Lower lobe of right lung (tissue), 2 donors: Measurements from ENCODE around the gene IQCK. TPM values are rescaled to one million over a fixed set of nuclear protein-coding genes. Genes with fewer than 3 reads are reported as not detected.
A peak's percentile ranks its signal among the peaks of the same experiment; 100 is the strongest.

Experiments
- ATAC-seq, 2 donors: fragments of 200-7000 bp; cut with Tn5 transposase; one replicate each; pipeline ENCODE4 v1.9.1; 2020 to 2022; ENCODE audit warnings: mild to moderate bottlenecking in 2 of 2, moderate library complexity in 2 of 2
- DNase-seq: peaks from one replicate; pipeline ENCODE4 v3.0.0-alpha.2; 2020
- H3K27ac ChIP-seq: fragments of 200-600 bp; one replicate; pipeline ENCODE4 v1.8.0; 2022
- H3K27me3 ChIP-seq: fragments of 200-600 bp; one replicate; pipeline ENCODE4 v1.8.0; 2022; ENCODE audit warnings: low read depth
- H3K36me3 ChIP-seq: fragments of 200-600 bp; one replicate; pipeline ENCODE4 v1.8.0; 2022; ENCODE audit warnings: mild to moderate bottlenecking
- H3K4me1 ChIP-seq: fragments of 200-600 bp; one replicate; pipeline ENCODE4 v1.8.0; 2022
- H3K4me3 ChIP-seq: fragments of 200-600 bp; one replicate; pipeline ENCODE4 v1.8.0; 2022; ENCODE audit warnings: mild to moderate bottlenecking
- H3K9me3 ChIP-seq: fragments of 200-600 bp; one replicate; pipeline ENCODE4 v1.8.0; 2022
- intact Hi-C: fragments of 100-400 bp; cut with DNase I; formaldehyde crosslinking; loops from one replicate; pipeline ENCODE4 v1.11.0; 2022
- total RNA-seq: library from RNA; stranded (reverse); fragmentation: NEBNext Ultra II Directional; extraction: Animal tissue kit (Norgen Biotek cat#: 25700); gene quantifications from one replicate; pipeline ENCODE4 v1.2.1, GENCODE V29; 2021
- TF ChIP-seq, protein P1 (sequence below): fragments of 200-600 bp; IDR thresholded peaks from one replicate; pipeline ENCODE4 v1.8.0; 2022; ENCODE audit warnings: antibody characterized with exemption, mild to moderate bottlenecking
- donor health status: DM: no; HTN: yes; CAD: no; lungs with severe emphysema.

Gene IQCK
- total RNA-seq, 1 donor from 2014 or later, result 14.1 TPM

- Histone ChIP-seq H3K4me3 (no peak overlapping the region), H3K9me3 (no peaks in the 10 kb centered on the region), H3K27ac (no peak overlapping the region), H3K27me3 (peaks cover 26% of the 10 kb centered on the region), H3K4me1 (peaks cover 6% of the 10 kb centered on the region), H3K36me3 (no peaks in the 10 kb centered on the region)
- ATAC-seq, result no peak
- intact Hi-C loops, result no loop called here
- DNase-seq, result no peak
- TF ChIP-seq, protein P1, sequence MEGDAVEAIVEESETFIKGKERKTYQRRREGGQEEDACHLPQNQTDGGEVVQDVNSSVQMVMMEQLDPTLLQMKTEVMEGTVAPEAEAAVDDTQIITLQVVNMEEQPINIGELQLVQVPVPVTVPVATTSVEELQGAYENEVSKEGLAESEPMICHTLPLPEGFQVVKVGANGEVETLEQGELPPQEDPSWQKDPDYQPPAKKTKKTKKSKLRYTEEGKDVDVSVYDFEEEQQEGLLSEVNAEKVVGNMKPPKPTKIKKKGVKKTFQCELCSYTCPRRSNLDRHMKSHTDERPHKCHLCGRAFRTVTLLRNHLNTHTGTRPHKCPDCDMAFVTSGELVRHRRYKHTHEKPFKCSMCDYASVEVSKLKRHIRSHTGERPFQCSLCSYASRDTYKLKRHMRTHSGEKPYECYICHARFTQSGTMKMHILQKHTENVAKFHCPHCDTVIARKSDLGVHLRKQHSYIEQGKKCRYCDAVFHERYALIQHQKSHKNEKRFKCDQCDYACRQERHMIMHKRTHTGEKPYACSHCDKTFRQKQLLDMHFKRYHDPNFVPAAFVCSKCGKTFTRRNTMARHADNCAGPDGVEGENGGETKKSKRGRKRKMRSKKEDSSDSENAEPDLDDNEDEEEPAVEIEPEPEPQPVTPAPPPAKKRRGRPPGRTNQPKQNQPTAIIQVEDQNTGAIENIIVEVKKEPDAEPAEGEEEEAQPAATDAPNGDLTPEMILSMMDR, result no peak
These were observed 161.2 kb downstream of the IQCK start for GRCh38 chr16:19879241-19879792.

- Histone ChIP-seq H3K27ac (no peak overlapping the region), H3K4me1 (peaks cover 17% of the 10 kb centered on the region), H3K36me3 (no peaks in the 10 kb centered on the region), H3K27me3 (peaks cover 39% of the 10 kb centered on the region), H3K9me3 (no peaks in the 10 kb centered on the region), H3K4me3 (no peak overlapping the region)
- DNase-seq (no peak), ATAC-seq (no peak)
- intact Hi-C loops, result no loop called here
- TF ChIP-seq, protein P1, result no peak
These were observed 163.0 kb downstream of the IQCK start for GRCh38 chr16:19881028-19881427.

DNA sequence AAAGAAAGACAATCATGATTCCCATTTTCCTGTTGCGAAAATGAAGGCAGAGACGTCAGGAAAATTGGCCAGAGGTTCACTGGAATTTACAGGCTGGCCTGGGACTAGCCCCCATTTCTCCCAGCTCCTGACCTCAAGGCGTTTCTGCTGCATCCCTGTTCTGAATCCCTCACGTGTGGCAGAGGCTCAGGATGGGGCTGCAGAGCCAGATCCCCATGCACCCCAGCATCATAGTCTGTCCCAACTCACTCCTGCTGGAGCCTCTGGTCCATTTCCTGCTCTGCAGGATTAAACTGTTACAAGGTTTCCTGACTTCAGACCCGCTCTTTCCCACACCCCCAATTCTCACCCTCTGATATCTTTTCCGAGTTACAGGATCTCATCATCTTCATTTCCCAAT is 163.7 kb downstream of the IQCK start:
- no peaks in the 10 kb centered on the region for H3K9me3 ChIP-seq
- no peak overlapping the region for H3K4me3 ChIP-seq
- no peak overlapping the region for H3K27ac ChIP-seq
- DNase-seq (no peak), ATAC-seq (no peak)
- peaks cover 20% of the 10 kb centered on the region for H3K4me1 ChIP-seq
- H3K36me3 ChIP-seq, result no peaks in the 10 kb centered on the region
- TF ChIP-seq, protein P1, result no peak
- intact Hi-C loops, result no loop called here
- peaks cover 39% of the 10 kb centered on the region for H3K27me3 ChIP-seq

- peaks cover 39% of the 10 kb centered on the region for H3K27me3 ChIP-seq
- intact Hi-C loops, result no loop called here
- H3K4me3 ChIP-seq, result no peak overlapping the region
- H3K36me3 ChIP-seq, result no peaks in the 10 kb centered on the region
- H3K27ac ChIP-seq, result no peak overlapping the region
- TF ChIP-seq, protein P1, result no peak
- DNase-seq, result no peak
- no peak for ATAC-seq
- peaks cover 20% of the 10 kb centered on the region for H3K4me1 ChIP-seq
- no peaks in the 10 kb centered on the region for H3K9me3 ChIP-seq
These were observed 164.1 kb downstream of the IQCK start for GRCh38 chr16:19882186-19882585.

GRCh38 chr16:19882646-19883045 is 164.6 kb downstream of the IQCK start:
- Histone ChIP-seq H3K4me3 (peak overlapping the region; percentile 64), H3K9me3 (no peaks in the 10 kb centered on the region), H3K36me3 (no peaks in the 10 kb centered on the region), H3K27ac (no peak overlapping the region), H3K27me3 (peaks cover 39% of the 10 kb centered on the region), H3K4me1 (peaks cover 20% of the 10 kb centered on the region)
- no peak for DNase-seq
- TF ChIP-seq, protein P1, result no peak
- ATAC-seq, result no peak
- intact Hi-C loops, result no loop called here
